ENCODE measurements around the gene WWOX. TPM values are rescaled to one million over a fixed set of nuclear protein-coding genes. Genes with fewer than 3 reads are reported as not detected.

Gene WWOX
- total and polyA plus RNA-seq, 4 donors: 5.4 to 61.5 (median 18.4) TPM

GRCh38 chr16:78485917-78486257 lies 386.4 kb downstream of the WWOX start:
- no peak overlapping the region for H3K27ac ChIP-seq (ENCODE audit: low read depth in 1 of 2, low read length in 1 of 2)
- WGBS, 2 donors: 94 to 95% methylated on average over 4 of the region's 4 CpGs
- no peak for DNase-seq
- no peak overlapping the region for H3K4me3 ChIP-seq
- ATAC-seq (ENCODE audit: insufficient read depth, low FRiP score): no peak
- TF ChIP-seq CTCF (IDR thresholded peaks at IDR 0.05; ENCODE audit: control extremely low read depth, extremely low read depth): no peak
- no peak overlapping the region for H3K9ac ChIP-seq (ENCODE audit: insufficient read depth in 1 of 2, low read length in 2 of 2)
- no peaks in the 10 kb centered on the region for H3K36me3 ChIP-seq (ENCODE audit: control insufficient read depth in 4 of 4, insufficient read depth in 4 of 4, low read length in 4 of 4)
- no peaks in the 10 kb centered on the region for H3K9me3 ChIP-seq (ENCODE audit: control insufficient read depth in 4 of 4, insufficient read depth in 3 of 4, low read length in 3 of 4)
- H3K4me1 ChIP-seq (ENCODE audit: control insufficient read depth in 5 of 5, insufficient read depth in 5 of 5, low read length in 5 of 5): peaks cover 0 to 23% (median 8%) of the 10 kb centered on the region in 5 donors
- no peaks in the 10 kb centered on the region for H3K27me3 ChIP-seq (ENCODE audit: control insufficient read depth in 3 of 3, insufficient read depth in 3 of 3, low read length in 2 of 3)

- Histone ChIP-seq H3K27ac (ENCODE audit: low read depth in 1 of 2, low read length in 1 of 2) (no peak overlapping the region), H3K27me3 (ENCODE audit: control insufficient read depth in 3 of 3, insufficient read depth in 3 of 3, low read length in 2 of 3) (no peaks in the 10 kb centered on the region), H3K4me1 (ENCODE audit: control insufficient read depth in 5 of 5, insufficient read depth in 5 of 5, low read length in 5 of 5) (peaks cover 0 to 8% (median 3%) of the 10 kb centered on the region in 5 donors), H3K36me3 (ENCODE audit: control insufficient read depth in 4 of 4, insufficient read depth in 4 of 4, low read length in 4 of 4) (no peaks in the 10 kb centered on the region), H3K9ac (ENCODE audit: insufficient read depth in 1 of 2, low read length in 2 of 2) (no peak overlapping the region), H3K4me3 (no peak overlapping the region), H3K9me3 (ENCODE audit: control insufficient read depth in 4 of 4, insufficient read depth in 3 of 4, low read length in 3 of 4) (no peaks in the 10 kb centered on the region)
- WGBS, 2 donors: 96 to 97% methylated on average over 3 of the region's 3 CpGs
- no peak for DNase-seq
- TF ChIP-seq CTCF (IDR thresholded peaks at IDR 0.05; ENCODE audit: control extremely low read depth, extremely low read depth): no peak
- ATAC-seq (ENCODE audit: insufficient read depth, low FRiP score): no peak
Observed at GRCh38 chr16:78487471-78487870, 388.0 kb downstream of the WWOX start.

GRCh38 chr16:78489072-78489471 lies 389.6 kb downstream of the WWOX start:
- Histone ChIP-seq H3K36me3 (ENCODE audit: control insufficient read depth in 4 of 4, insufficient read depth in 4 of 4, low read length in 4 of 4) (no peaks in the 10 kb centered on the region), H3K9ac (ENCODE audit: insufficient read depth in 1 of 2, low read length in 2 of 2) (no peak overlapping the region), H3K27me3 (ENCODE audit: control insufficient read depth in 3 of 3, insufficient read depth in 3 of 3, low read length in 2 of 3) (no peaks in the 10 kb centered on the region), H3K9me3 (ENCODE audit: control insufficient read depth in 4 of 4, insufficient read depth in 3 of 4, low read length in 3 of 4) (no peaks in the 10 kb centered on the region), H3K27ac (ENCODE audit: low read depth in 1 of 2, low read length in 1 of 2) (no peak overlapping the region), H3K4me1 (ENCODE audit: control insufficient read depth in 5 of 5, insufficient read depth in 5 of 5, low read length in 5 of 5) (peaks cover 0 to 8% (median 0%) of the 10 kb centered on the region in 5 donors), H3K4me3 (no peak overlapping the region)
- DNase-seq: peak in 2 of 3 donors; percentile 33 to 45
- ATAC-seq (ENCODE audit: insufficient read depth, low FRiP score): no peak
- TF ChIP-seq CTCF (IDR thresholded peaks at IDR 0.05; ENCODE audit: control extremely low read depth, extremely low read depth): no peak
- WGBS, 2 donors: 55 to 56% methylated on average over 3 of the region's 3 CpGs

GRCh38 chr16:78489631-78490030 lies 390.2 kb downstream of the WWOX start:
- H3K27me3 ChIP-seq (ENCODE audit: control insufficient read depth in 3 of 3, insufficient read depth in 3 of 3, low read length in 2 of 3): no peaks in the 10 kb centered on the region
- H3K9me3 ChIP-seq (ENCODE audit: control insufficient read depth in 4 of 4, insufficient read depth in 3 of 4, low read length in 3 of 4): no peaks in the 10 kb centered on the region
- H3K4me1 ChIP-seq (ENCODE audit: control insufficient read depth in 5 of 5, insufficient read depth in 5 of 5, low read length in 5 of 5): peaks cover 0 to 8% (median 0%) of the 10 kb centered on the region in 5 donors
- no peak overlapping the region for H3K4me3 ChIP-seq
- no peak overlapping the region for H3K27ac ChIP-seq (ENCODE audit: low read depth in 1 of 2, low read length in 1 of 2)
- no peak for DNase-seq
- no peaks in the 10 kb centered on the region for H3K36me3 ChIP-seq (ENCODE audit: control insufficient read depth in 4 of 4, insufficient read depth in 4 of 4, low read length in 4 of 4)
- H3K9ac ChIP-seq (ENCODE audit: insufficient read depth in 1 of 2, low read length in 2 of 2): no peak overlapping the region
- 81 to 87% methylated on average over 5 of the region's 5 CpGs for WGBS, 2 donors
- ATAC-seq (ENCODE audit: insufficient read depth, low FRiP score): no peak
- no peak for TF ChIP-seq CTCF (IDR thresholded peaks at IDR 0.05; ENCODE audit: control extremely low read depth, extremely low read depth)
